ENCODE measurements around the gene NFATC1. TPM values are rescaled to one million over a fixed set of nuclear protein-coding genes. Genes with fewer than 3 reads are reported as not detected.

Gene NFATC1
- total and polyA plus RNA-seq, 2 experiments from 2014 or later = 7.5 to 9.8 TPM

DNA sequence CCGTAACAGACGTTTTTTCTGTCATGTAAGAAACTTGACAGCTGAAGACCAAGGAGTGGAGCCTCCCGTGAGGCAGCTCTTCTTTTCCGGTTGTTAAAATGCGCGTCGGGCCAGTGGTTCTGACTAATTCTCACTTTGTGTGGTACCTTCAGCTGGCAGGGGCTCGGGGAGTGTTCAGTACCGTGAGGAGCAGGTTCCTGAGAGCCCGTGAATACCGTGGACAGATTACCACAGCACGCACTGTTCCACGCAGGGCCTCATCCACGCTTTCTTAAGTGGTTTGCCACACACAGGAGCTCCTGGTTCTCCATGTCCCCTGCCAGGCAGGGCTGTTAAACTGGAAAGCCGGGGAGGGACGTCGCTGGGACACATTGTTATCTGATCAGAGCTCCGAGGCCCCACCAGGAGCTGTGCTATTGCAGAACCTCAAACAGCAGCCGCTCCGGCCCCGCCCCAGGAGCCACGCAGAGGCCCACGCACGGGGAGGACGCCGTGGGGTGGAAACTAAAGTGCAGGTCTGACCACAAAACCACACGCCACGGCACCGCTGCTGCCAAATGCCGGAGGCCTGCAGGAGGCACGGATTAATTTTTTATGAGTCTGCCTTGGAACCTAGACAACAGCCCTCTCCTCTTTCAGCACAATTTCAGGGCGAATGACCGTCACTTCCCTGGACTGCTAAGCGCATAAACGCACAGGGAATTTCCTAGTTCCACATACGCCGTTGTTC, 43.3 kb downstream of the NFATC1 start:
- 95 to 96% methylated on average over 29 to 37 of the region's 37 CpGs for WGBS, 2 experiments (ENCODE audit: low coverage in 1 of 2, low lambda C conversion rate in 2 of 2, missing lambda C conversion rate in 2 of 2)
- in situ Hi-C loops (cut with MboI) = no loop called here
- Histone ChIP-seq H3K79me2 (ENCODE audit: insufficient read depth) (no peaks in the 10 kb centered on the region), H3F3A (ENCODE audit: insufficient read depth) (no peaks in the 10 kb centered on the region), H3K4me3 (no peak overlapping the region), H4K20me1 (ENCODE audit: insufficient read depth) (no peaks in the 10 kb centered on the region), H3K36me3 (ENCODE audit: low read depth) (no peaks in the 10 kb centered on the region), H3K4me2 (ENCODE audit: unreplicated experiment) (no peak overlapping the region), H3K4me1 (ENCODE audit: insufficient read depth) (no peaks in the 10 kb centered on the region), H2AFZ (no peak overlapping the region), H3K9ac (no peak overlapping the region), H3K9me3 (ENCODE audit: low read depth) (no peaks in the 10 kb centered on the region), H3K9me2 (ENCODE audit: insufficient read depth) (no peaks in the 10 kb centered on the region), H3K27ac (no peak overlapping the region), H3K27me3 (replicated peaks; ENCODE audit: insufficient read depth) (no peaks in the 10 kb centered on the region)
- TF ChIP-seq EZH2 (IDR thresholded peaks at IDR 0.05; ENCODE audit: insufficient read depth, poor library complexity, severe bottlenecking) (no peak), EZH2phosphoT487 (IDR thresholded peaks at IDR 0.05; ENCODE audit: insufficient read depth, low read depth) (no peak)
- DNase-seq = no peak

GRCh38 chr18:79439628-79440023, 43.9 kb downstream of the NFATC1 start:
- no peak for TF ChIP-seq EZH2 (IDR thresholded peaks at IDR 0.05; ENCODE audit: insufficient read depth, poor library complexity, severe bottlenecking)
- TF ChIP-seq EZH2phosphoT487 (IDR thresholded peaks at IDR 0.05; ENCODE audit: insufficient read depth, low read depth) = no peak
- no peak for DNase-seq
- Histone ChIP-seq H3K27ac (no peak overlapping the region), H3K4me2 (ENCODE audit: unreplicated experiment) (no peak overlapping the region), H3F3A (ENCODE audit: insufficient read depth) (no peaks in the 10 kb centered on the region), H3K36me3 (ENCODE audit: low read depth) (no peaks in the 10 kb centered on the region), H4K20me1 (ENCODE audit: insufficient read depth) (no peaks in the 10 kb centered on the region), H3K79me2 (ENCODE audit: insufficient read depth) (no peaks in the 10 kb centered on the region), H3K9me3 (ENCODE audit: low read depth) (no peaks in the 10 kb centered on the region), H3K9me2 (ENCODE audit: insufficient read depth) (no peaks in the 10 kb centered on the region), H3K4me1 (ENCODE audit: insufficient read depth) (no peaks in the 10 kb centered on the region), H3K4me3 (no peak overlapping the region), H3K9ac (no peak overlapping the region), H3K27me3 (replicated peaks; ENCODE audit: insufficient read depth) (no peaks in the 10 kb centered on the region), H2AFZ (no peak overlapping the region)
- in situ Hi-C loops (cut with MboI) = no loop called here
- WGBS, 2 experiments (ENCODE audit: low coverage in 1 of 2, low lambda C conversion rate in 2 of 2, missing lambda C conversion rate in 2 of 2) = 93 to 94% methylated on average over 16 of the region's 16 CpGs

GRCh38 chr18:79440316-79441110, 44.8 kb downstream of the NFATC1 start:
- WGBS, 2 experiments (ENCODE audit: low coverage in 1 of 2, low lambda C conversion rate in 2 of 2, missing lambda C conversion rate in 2 of 2) = 66 to 71% methylated on average over 30 of the region's 31 CpGs
- Histone ChIP-seq H3F3A (ENCODE audit: insufficient read depth) (no peaks in the 10 kb centered on the region), H3K9me2 (ENCODE audit: insufficient read depth) (no peaks in the 10 kb centered on the region), H3K4me2 (ENCODE audit: unreplicated experiment) (no peak overlapping the region), H3K4me1 (ENCODE audit: insufficient read depth) (no peaks in the 10 kb centered on the region), H3K27ac (no peak overlapping the region), H4K20me1 (ENCODE audit: insufficient read depth) (no peaks in the 10 kb centered on the region), H3K36me3 (ENCODE audit: low read depth) (no peaks in the 10 kb centered on the region), H2AFZ (no peak overlapping the region), H3K9me3 (ENCODE audit: low read depth) (no peaks in the 10 kb centered on the region), H3K79me2 (ENCODE audit: insufficient read depth) (no peaks in the 10 kb centered on the region), H3K4me3 (no peak overlapping the region), H3K9ac (no peak overlapping the region), H3K27me3 (replicated peaks; ENCODE audit: insufficient read depth) (no peaks in the 10 kb centered on the region)
- no peak for DNase-seq
- TF ChIP-seq EZH2 (IDR thresholded peaks at IDR 0.05; ENCODE audit: insufficient read depth, poor library complexity, severe bottlenecking) (no peak), EZH2phosphoT487 (IDR thresholded peaks at IDR 0.05; ENCODE audit: insufficient read depth, low read depth) (no peak)
- in situ Hi-C loops (cut with MboI) = no loop called here

GRCh38 chr18:79441420-79441819, 45.7 kb downstream of the NFATC1 start:
- Histone ChIP-seq H4K20me1 (ENCODE audit: insufficient read depth) (no peaks in the 10 kb centered on the region), H3K36me3 (ENCODE audit: low read depth) (no peaks in the 10 kb centered on the region), H3K9ac (no peak overlapping the region), H3K4me3 (no peak overlapping the region), H3F3A (ENCODE audit: insufficient read depth) (no peaks in the 10 kb centered on the region), H3K27ac (no peak overlapping the region), H3K9me2 (ENCODE audit: insufficient read depth) (no peaks in the 10 kb centered on the region), H3K79me2 (ENCODE audit: insufficient read depth) (no peaks in the 10 kb centered on the region), H3K27me3 (replicated peaks; ENCODE audit: insufficient read depth) (no peaks in the 10 kb centered on the region), H3K4me1 (ENCODE audit: insufficient read depth) (no peaks in the 10 kb centered on the region), H2AFZ (no peak overlapping the region), H3K4me2 (ENCODE audit: unreplicated experiment) (no peak overlapping the region), H3K9me3 (ENCODE audit: low read depth) (no peaks in the 10 kb centered on the region)
- TF ChIP-seq EZH2phosphoT487 (IDR thresholded peaks at IDR 0.05; ENCODE audit: insufficient read depth, low read depth) (no peak), EZH2 (IDR thresholded peaks at IDR 0.05; ENCODE audit: insufficient read depth, poor library complexity, severe bottlenecking) (no peak)
- in situ Hi-C loops (cut with MboI) = no loop called here
- no peak for DNase-seq
- WGBS, 2 experiments (ENCODE audit: low coverage in 1 of 2, low lambda C conversion rate in 2 of 2, missing lambda C conversion rate in 2 of 2) = 95 to 96% methylated on average over 16 of the region's 16 CpGs
